ENCODE results near the gene ISCA2. TPM values are rescaled to one million over a fixed set of nuclear protein-coding genes. Genes with fewer than 3 reads are reported as not detected.
"Not testable (repeated sequence)": the region's sequence is repeated elsewhere in the genome, so short reads cannot be mapped to it uniquely, and the experiment has no call there.

The ISCA2 gene
- total RNA-seq, 1 donor from 2014 or later = 23.9 TPM

GRCh38 chr14:74528886-74529285, 35.3 kb downstream of the ISCA2 start:
- Mint-ChIP-seq H3K4me1 (ENCODE audit: low read depth) (no peaks in the 10 kb centered on the region), H3K36me3 (ENCODE audit: low read depth) (no peaks in the 10 kb centered on the region), H3K27ac (no peak overlapping the region), H3K4me3 (ENCODE audit: low read depth) (no peak overlapping the region), H3K9me3 (no peaks in the 10 kb centered on the region), H3K27me3 (ENCODE audit: low read depth) (peaks cover 2% of the 10 kb centered on the region)
- intact Hi-C loops (cut with micrococcal nuclease) = no loop called here
- DNase-seq (ENCODE audit: low spot score) = no peak

GRCh38 chr14:74531006-74531405, 37.4 kb downstream of the ISCA2 start:
- no peak overlapping the region for H3K27ac Mint-ChIP-seq
- no peaks in the 10 kb centered on the region for H3K4me1 Mint-ChIP-seq (ENCODE audit: low read depth)
- H3K4me3 Mint-ChIP-seq (ENCODE audit: low read depth) = no peak overlapping the region
- intact Hi-C loops (cut with micrococcal nuclease) = no loop called here
- no peaks in the 10 kb centered on the region for H3K9me3 Mint-ChIP-seq
- no peaks in the 10 kb centered on the region for H3K27me3 Mint-ChIP-seq (ENCODE audit: low read depth)
- no peaks in the 10 kb centered on the region for H3K36me3 Mint-ChIP-seq (ENCODE audit: low read depth)
- no peak for DNase-seq (ENCODE audit: low spot score)

GRCh38 chr14:74531467-74531866, 37.9 kb downstream of the ISCA2 start:
- H3K4me1 Mint-ChIP-seq (ENCODE audit: low read depth) = no peaks in the 10 kb centered on the region
- intact Hi-C loops (cut with micrococcal nuclease) = no loop called here
- no peaks in the 10 kb centered on the region for H3K27me3 Mint-ChIP-seq (ENCODE audit: low read depth)
- no peak overlapping the region for H3K4me3 Mint-ChIP-seq (ENCODE audit: low read depth)
- no peaks in the 10 kb centered on the region for H3K36me3 Mint-ChIP-seq (ENCODE audit: low read depth)
- no peaks in the 10 kb centered on the region for H3K9me3 Mint-ChIP-seq
- DNase-seq (ENCODE audit: low spot score) = no peak
- H3K27ac Mint-ChIP-seq = no peak overlapping the region

- no peak for DNase-seq (ENCODE audit: low spot score)
- H3K27ac Mint-ChIP-seq = no peak overlapping the region
- H3K4me1 Mint-ChIP-seq (ENCODE audit: low read depth) = no peaks in the 10 kb centered on the region
- H3K4me3 Mint-ChIP-seq (ENCODE audit: low read depth) = no peak overlapping the region
- H3K9me3 Mint-ChIP-seq = no peaks in the 10 kb centered on the region
- H3K27me3 Mint-ChIP-seq (ENCODE audit: low read depth) = no peaks in the 10 kb centered on the region
- intact Hi-C loops (cut with micrococcal nuclease) = no loop called here
- no peaks in the 10 kb centered on the region for H3K36me3 Mint-ChIP-seq (ENCODE audit: low read depth)
These were observed 38.7 kb downstream of the ISCA2 start for GRCh38 chr14:74532246-74532645.

- Mint-ChIP-seq H3K4me3 (ENCODE audit: low read depth) (no peak overlapping the region), H3K4me1 (ENCODE audit: low read depth) (no peaks in the 10 kb centered on the region), H3K27me3 (ENCODE audit: low read depth) (no peaks in the 10 kb centered on the region), H3K36me3 (ENCODE audit: low read depth) (no peaks in the 10 kb centered on the region), H3K9me3 (no peaks in the 10 kb centered on the region), H3K27ac (no peak overlapping the region)
- DNase-seq (ENCODE audit: low spot score) = no peak
- intact Hi-C loops (cut with micrococcal nuclease) = no loop called here
These were observed 40.0 kb downstream of the ISCA2 start for GRCh38 chr14:74533576-74533975.

- no peak overlapping the region for H3K27ac Mint-ChIP-seq
- no peak overlapping the region for H3K4me3 Mint-ChIP-seq (ENCODE audit: low read depth)
- intact Hi-C loops (cut with micrococcal nuclease) = no loop called here
- no peaks in the 10 kb centered on the region for H3K4me1 Mint-ChIP-seq (ENCODE audit: low read depth)
- H3K9me3 Mint-ChIP-seq = no peaks in the 10 kb centered on the region
- DNase-seq (ENCODE audit: low spot score) = no peak
- no peaks in the 10 kb centered on the region for H3K36me3 Mint-ChIP-seq (ENCODE audit: low read depth)
- no peaks in the 10 kb centered on the region for H3K27me3 Mint-ChIP-seq (ENCODE audit: low read depth)
These were observed 42.3 kb downstream of the ISCA2 start for GRCh38 chr14:74535756-74536325.

GRCh38 chr14:74536336-74536735, 42.8 kb downstream of the ISCA2 start:
- DNase-seq (ENCODE audit: low spot score); H3K27ac Mint-ChIP-seq; H3K4me3 Mint-ChIP-seq (ENCODE audit: low read depth); H3K4me1 Mint-ChIP-seq (ENCODE audit: low read depth); H3K36me3 Mint-ChIP-seq (ENCODE audit: low read depth); intact Hi-C loops (cut with micrococcal nuclease); H3K27me3 Mint-ChIP-seq (ENCODE audit: low read depth); H3K9me3 Mint-ChIP-seq: not testable (repeated sequence)

GRCh38 chr14:74538411-74539391, 45.1 kb downstream of the ISCA2 start:
- Mint-ChIP-seq H3K27ac (no peak overlapping the region), H3K9me3 (no peaks in the 10 kb centered on the region), H3K36me3 (ENCODE audit: low read depth) (no peaks in the 10 kb centered on the region), H3K27me3 (ENCODE audit: low read depth) (no peaks in the 10 kb centered on the region), H3K4me1 (ENCODE audit: low read depth) (no peaks in the 10 kb centered on the region), H3K4me3 (ENCODE audit: low read depth) (no peak overlapping the region)
- no peak for DNase-seq (ENCODE audit: low spot score)
- intact Hi-C loops (cut with micrococcal nuclease) = no loop called here

- Mint-ChIP-seq H3K36me3 (ENCODE audit: low read depth) (no peaks in the 10 kb centered on the region), H3K4me1 (ENCODE audit: low read depth) (no peaks in the 10 kb centered on the region), H3K27me3 (ENCODE audit: low read depth) (no peaks in the 10 kb centered on the region), H3K9me3 (no peaks in the 10 kb centered on the region), H3K27ac (no peak overlapping the region), H3K4me3 (ENCODE audit: low read depth) (no peak overlapping the region)
- no peak for DNase-seq (ENCODE audit: low spot score)
- intact Hi-C loops (cut with micrococcal nuclease) = no loop called here
These were observed 45.9 kb downstream of the ISCA2 start for GRCh38 chr14:74539503-74539902.

- H3K27me3 Mint-ChIP-seq (ENCODE audit: low read depth) = no peaks in the 10 kb centered on the region
- no peak for DNase-seq (ENCODE audit: low spot score)
- H3K36me3 Mint-ChIP-seq (ENCODE audit: low read depth) = no peaks in the 10 kb centered on the region
- H3K4me3 Mint-ChIP-seq (ENCODE audit: low read depth) = no peak overlapping the region
- H3K27ac Mint-ChIP-seq = no peak overlapping the region
- intact Hi-C loops (cut with micrococcal nuclease) = no loop called here
- H3K4me1 Mint-ChIP-seq (ENCODE audit: low read depth) = no peaks in the 10 kb centered on the region
- H3K9me3 Mint-ChIP-seq = no peaks in the 10 kb centered on the region
These were observed 47.7 kb downstream of the ISCA2 start for GRCh38 chr14:74541225-74541624.

- intact Hi-C loops (cut with micrococcal nuclease) = no loop called here
- Mint-ChIP-seq H3K27me3 (ENCODE audit: low read depth) (no peaks in the 10 kb centered on the region), H3K4me3 (ENCODE audit: low read depth) (no peak overlapping the region)
These were observed 48.6 kb downstream of the ISCA2 start for GRCh38 chr14:74542056-74542685.

GRCh38 chr14:74543771-74544438, 50.3 kb downstream of the ISCA2 start:
- no peaks in the 10 kb centered on the region for H3K36me3 Mint-ChIP-seq (ENCODE audit: low read depth)
- no peak for DNase-seq (ENCODE audit: low spot score)
- no peaks in the 10 kb centered on the region for H3K9me3 Mint-ChIP-seq
- no peaks in the 10 kb centered on the region for H3K27me3 Mint-ChIP-seq (ENCODE audit: low read depth)
- no peak overlapping the region for H3K4me3 Mint-ChIP-seq (ENCODE audit: low read depth)
- H3K4me1 Mint-ChIP-seq (ENCODE audit: low read depth) = no peaks in the 10 kb centered on the region
- no peak overlapping the region for H3K27ac Mint-ChIP-seq
- intact Hi-C loops (cut with micrococcal nuclease) = no loop called here

More at GRCh38 chr14:74542056-74542685, 48.6 kb downstream of the ISCA2 start:
- no peaks in the 10 kb centered on the region for H3K36me3 Mint-ChIP-seq (ENCODE audit: low read depth)
- no peak for DNase-seq (ENCODE audit: low spot score)
- no peaks in the 10 kb centered on the region for H3K4me1 Mint-ChIP-seq (ENCODE audit: low read depth)
- no peak overlapping the region for H3K27ac Mint-ChIP-seq
- no peaks in the 10 kb centered on the region for H3K9me3 Mint-ChIP-seq
